ENCODE data around the gene OSBPL9. TPM values are rescaled to one million over a fixed set of nuclear protein-coding genes. Genes with fewer than 3 reads are reported as not detected.

Gene OSBPL9
- total RNA-seq, 4 donors from 2014 or later = 95.6 to 272 (median 128) TPM

DNA sequence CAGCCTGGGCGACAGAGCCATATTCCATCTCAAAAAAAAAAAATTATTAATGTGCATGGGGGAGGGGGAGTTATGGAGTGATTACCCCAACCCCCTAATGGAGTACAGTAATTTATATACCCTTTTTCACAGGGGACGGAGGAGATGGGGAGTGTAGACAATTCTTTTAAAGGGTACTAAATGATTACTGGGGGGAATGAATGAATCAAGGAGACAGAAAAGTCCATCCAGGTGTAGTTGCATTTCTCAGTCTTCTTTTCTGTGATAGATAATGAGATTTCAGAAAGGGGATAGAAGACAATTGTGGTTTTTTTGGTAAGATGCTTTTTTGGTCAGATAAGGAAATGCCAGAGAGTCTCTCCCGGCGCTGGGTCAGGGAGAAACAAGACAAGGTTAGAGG is 13.0 kb downstream of the OSBPL9 start:
- no peak for DNase-seq
- no peaks in the 10 kb centered on the region for H3K36me3 ChIP-seq
- TF ChIP-seq POLR2A (IDR thresholded peaks at IDR 0.05) = no peak
- no peak for TF ChIP-seq CTCF (IDR thresholded peaks at IDR 0.05)
- H3K9me3 ChIP-seq = no peaks in the 10 kb centered on the region
- no peaks in the 10 kb centered on the region for H3K27me3 ChIP-seq
- intact Hi-C loops (cut with DNase I) = no loop called here
- no peak overlapping the region for H3K27ac ChIP-seq
- 95 to 96% methylated on average over 4 of the region's 4 CpGs for WGBS, 2 donors
- peaks cover 6 to 7% of the 10 kb centered on the region in 2 donors for H3K4me1 ChIP-seq
- no peak overlapping the region for H3K4me3 ChIP-seq (replicated peaks in 1 of 3)

- DNase-seq = no peak
- WGBS, 2 donors = 93% methylated on average over 3 of the region's 3 CpGs
- TF ChIP-seq POLR2A (IDR thresholded peaks at IDR 0.05) = no peak
- H3K36me3 ChIP-seq = no peaks in the 10 kb centered on the region
- H3K27ac ChIP-seq = no peak overlapping the region
- intact Hi-C loops (cut with DNase I) = no loop called here
- peaks cover 6 to 7% of the 10 kb centered on the region in 2 donors for H3K4me1 ChIP-seq
- no peak overlapping the region for H3K4me3 ChIP-seq (replicated peaks in 1 of 3)
- H3K27me3 ChIP-seq = no peaks in the 10 kb centered on the region
- no peaks in the 10 kb centered on the region for H3K9me3 ChIP-seq
Observed at GRCh38 chr1:51630393-51630792, 13.5 kb downstream of the OSBPL9 start.

GRCh38 chr1:51630922-51631321 is 14.0 kb downstream of the OSBPL9 start:
- intact Hi-C loops (cut with DNase I) = no loop called here
- peaks cover 6 to 7% of the 10 kb centered on the region in 2 donors for H3K4me1 ChIP-seq
- WGBS, 2 donors = 96 to 98% methylated on average over 3 of the region's 3 CpGs

GRCh38 chr1:51631747-51632146 is 14.9 kb downstream of the OSBPL9 start:
- intact Hi-C loops (cut with DNase I) = no loop called here
- TF ChIP-seq POLR2A (IDR thresholded peaks at IDR 0.05) = no peak
- TF ChIP-seq CTCF (IDR thresholded peaks at IDR 0.05) = no peak
- Histone ChIP-seq H3K27ac (no peak overlapping the region), H3K4me1 (peaks cover 6 to 7% of the 10 kb centered on the region in 2 donors), H3K36me3 (no peaks in the 10 kb centered on the region), H3K4me3 (replicated peaks in 1 of 3) (no peak overlapping the region), H3K9me3 (no peaks in the 10 kb centered on the region), H3K27me3 (no peaks in the 10 kb centered on the region)
- WGBS, 2 donors = 96 to 100% methylated on average over 1 of the region's 1 CpG
- no peak for DNase-seq

More at GRCh38 chr1:51630922-51631321, 14.0 kb downstream of the OSBPL9 start:
- H3K36me3 ChIP-seq = no peaks in the 10 kb centered on the region
- TF ChIP-seq POLR2A (IDR thresholded peaks at IDR 0.05) (no peak), CTCF (IDR thresholded peaks at IDR 0.05) (no peak)
- H3K27me3 ChIP-seq = no peaks in the 10 kb centered on the region
- H3K9me3 ChIP-seq = no peaks in the 10 kb centered on the region
- DNase-seq = no peak
- no peak overlapping the region for H3K27ac ChIP-seq
- no peak overlapping the region for H3K4me3 ChIP-seq (replicated peaks in 1 of 3)

DNA sequence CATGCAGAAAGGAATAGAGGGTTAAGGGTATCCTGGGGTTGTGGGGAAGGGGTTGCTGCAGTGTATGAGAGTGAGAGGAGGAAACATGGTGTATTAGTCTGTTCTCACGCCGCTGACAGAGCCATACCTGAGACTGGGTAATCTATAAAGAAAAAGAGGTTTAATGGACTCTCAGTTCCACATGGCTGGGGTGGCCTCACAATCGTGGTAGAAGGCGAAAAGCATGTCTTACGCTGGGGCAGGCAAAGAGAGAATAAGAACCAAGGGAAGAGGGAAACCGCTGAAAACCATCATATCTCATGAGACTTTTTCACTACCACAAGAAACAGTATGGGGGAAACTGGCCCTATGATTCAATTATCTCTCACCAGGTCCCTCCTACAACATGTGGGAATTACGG is 17.7 kb downstream of the OSBPL9 start:
- Histone ChIP-seq H3K36me3 (no peaks in the 10 kb centered on the region), H3K27me3 (no peaks in the 10 kb centered on the region), H3K27ac (no peak overlapping the region), H3K4me1 (no peaks in the 10 kb centered on the region), H3K4me3 (replicated peaks in 1 of 3) (no peak overlapping the region), H3K9me3 (no peaks in the 10 kb centered on the region)
- TF ChIP-seq POLR2A (IDR thresholded peaks at IDR 0.05) (no peak), CTCF (IDR thresholded peaks at IDR 0.05) (no peak)
- no peak for DNase-seq
- intact Hi-C loops (cut with DNase I) = no loop called here
- WGBS, 2 donors = 78 to 85% methylated on average over 7 of the region's 7 CpGs

- 92 to 98% methylated on average over 3 of the region's 3 CpGs for WGBS, 2 donors
- intact Hi-C loops (cut with DNase I) = no loop called here
- TF ChIP-seq POLR2A (IDR thresholded peaks at IDR 0.05) (no peak), CTCF (IDR thresholded peaks at IDR 0.05) (no peak)
- DNase-seq = no peak
- no peak overlapping the region for H3K27ac ChIP-seq
- no peaks in the 10 kb centered on the region for H3K4me1 ChIP-seq
- H3K9me3 ChIP-seq = no peaks in the 10 kb centered on the region
- H3K27me3 ChIP-seq = no peaks in the 10 kb centered on the region
- H3K4me3 ChIP-seq (replicated peaks in 1 of 3) = no peak overlapping the region
- H3K36me3 ChIP-seq = no peaks in the 10 kb centered on the region
Observed at GRCh38 chr1:51635615-51636014, 18.7 kb downstream of the OSBPL9 start.
